Gastrocnemius medialis (tissue), 4 donors: Measurements from ENCODE around the gene CIROP.

Experiments used
- POLR2A ChIP-seq, 2 donors: fragments of 450-650 bp; IDR thresholded peaks; one replicate each; pipeline ENCODE4 v1.6.1; 2017; ENCODE audit warnings: antibody characterized with exemption in 2 of 2, mild to moderate bottlenecking in 2 of 2, moderate library complexity in 2 of 2
- TF ChIP-seq, protein P1 (sequence below), 5 experiments: fragments of 450-650 bp in 3 of 5; fragments of 200-600 bp in 2 of 5; sonication (generic) in 2 of 5; IDR thresholded peaks in 4 of 5; conservative IDR thresholded peaks in 1 of 5; 1 replicate in 4 of 5; 2 replicates in 1 of 5; pipeline ENCODE4 v1.5.1; 2016 to 2019; ENCODE audit warnings: antibody characterized with exemption in 5 of 5, mild to moderate bottlenecking in 3 of 5, moderate library complexity in 3 of 5

GRCh38 chr14:23099212-23099861, 5.5 kb downstream of the CIROP start:
- TF ChIP-seq, protein P1, sequence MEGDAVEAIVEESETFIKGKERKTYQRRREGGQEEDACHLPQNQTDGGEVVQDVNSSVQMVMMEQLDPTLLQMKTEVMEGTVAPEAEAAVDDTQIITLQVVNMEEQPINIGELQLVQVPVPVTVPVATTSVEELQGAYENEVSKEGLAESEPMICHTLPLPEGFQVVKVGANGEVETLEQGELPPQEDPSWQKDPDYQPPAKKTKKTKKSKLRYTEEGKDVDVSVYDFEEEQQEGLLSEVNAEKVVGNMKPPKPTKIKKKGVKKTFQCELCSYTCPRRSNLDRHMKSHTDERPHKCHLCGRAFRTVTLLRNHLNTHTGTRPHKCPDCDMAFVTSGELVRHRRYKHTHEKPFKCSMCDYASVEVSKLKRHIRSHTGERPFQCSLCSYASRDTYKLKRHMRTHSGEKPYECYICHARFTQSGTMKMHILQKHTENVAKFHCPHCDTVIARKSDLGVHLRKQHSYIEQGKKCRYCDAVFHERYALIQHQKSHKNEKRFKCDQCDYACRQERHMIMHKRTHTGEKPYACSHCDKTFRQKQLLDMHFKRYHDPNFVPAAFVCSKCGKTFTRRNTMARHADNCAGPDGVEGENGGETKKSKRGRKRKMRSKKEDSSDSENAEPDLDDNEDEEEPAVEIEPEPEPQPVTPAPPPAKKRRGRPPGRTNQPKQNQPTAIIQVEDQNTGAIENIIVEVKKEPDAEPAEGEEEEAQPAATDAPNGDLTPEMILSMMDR (IDR thresholded peaks at IDR 0.05 in 4 of 5, conservative IDR thresholded peaks at IDR 0.05 in 1 of 5): no peak
- no peak for TF ChIP-seq POLR2A (IDR thresholded peaks at IDR 0.05)
